ENCODE data around the gene UBE2J1.

DNA sequence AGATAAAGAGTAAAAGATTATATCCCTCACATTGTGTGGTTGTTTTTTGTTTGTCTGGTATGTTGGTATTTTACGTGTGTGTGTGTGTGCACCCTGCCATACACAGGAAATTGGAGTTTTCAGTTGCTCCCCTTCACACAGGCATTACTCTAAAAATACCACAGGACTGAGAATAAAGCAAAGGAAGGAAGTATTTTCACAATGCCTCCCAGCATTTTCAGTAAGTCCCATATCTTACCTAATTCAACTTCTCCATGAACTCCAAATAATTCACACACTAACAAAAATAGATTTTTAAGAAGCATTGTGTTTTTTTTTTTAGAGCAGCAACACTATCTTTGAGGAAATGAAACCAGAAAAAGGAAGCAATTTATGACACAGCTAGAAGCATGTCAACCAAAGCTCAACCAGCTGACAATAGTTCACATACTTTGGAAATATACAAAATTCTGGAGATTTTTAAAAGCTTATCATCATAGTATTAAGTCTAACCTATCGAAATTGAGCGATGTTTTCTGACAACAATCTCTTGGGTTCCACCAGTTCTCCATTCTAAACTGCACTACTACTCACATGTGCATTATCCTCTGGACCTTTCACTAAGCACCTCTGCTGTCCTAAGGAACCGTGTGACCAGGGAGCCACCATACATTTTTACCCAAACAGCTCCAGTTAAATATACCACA, 2.1 kb downstream of the UBE2J1 start:
- no peak for TF ChIP-seq POLR2A (IDR thresholded peaks at IDR 0.05; ENCODE audit: low read length)
- no peak for TF ChIP-seq GATA1 (IDR thresholded peaks at IDR 0.05; ENCODE audit: low read depth, low read length)
